Activated gamma-delta T cell treated with anti-CD3 and anti-CD28 coated beads, Interleukin-2, amount 50 U/mL, for 16 hours (primary cell): ENCODE results near the gene ORM2.

ENCODE experiments used
- DNase-seq: peaks from one replicate; pipeline ENCODE4 v3.0.0-alpha.2; 2020; ENCODE audit warnings: low read depth

The ORM2 gene

DNA sequence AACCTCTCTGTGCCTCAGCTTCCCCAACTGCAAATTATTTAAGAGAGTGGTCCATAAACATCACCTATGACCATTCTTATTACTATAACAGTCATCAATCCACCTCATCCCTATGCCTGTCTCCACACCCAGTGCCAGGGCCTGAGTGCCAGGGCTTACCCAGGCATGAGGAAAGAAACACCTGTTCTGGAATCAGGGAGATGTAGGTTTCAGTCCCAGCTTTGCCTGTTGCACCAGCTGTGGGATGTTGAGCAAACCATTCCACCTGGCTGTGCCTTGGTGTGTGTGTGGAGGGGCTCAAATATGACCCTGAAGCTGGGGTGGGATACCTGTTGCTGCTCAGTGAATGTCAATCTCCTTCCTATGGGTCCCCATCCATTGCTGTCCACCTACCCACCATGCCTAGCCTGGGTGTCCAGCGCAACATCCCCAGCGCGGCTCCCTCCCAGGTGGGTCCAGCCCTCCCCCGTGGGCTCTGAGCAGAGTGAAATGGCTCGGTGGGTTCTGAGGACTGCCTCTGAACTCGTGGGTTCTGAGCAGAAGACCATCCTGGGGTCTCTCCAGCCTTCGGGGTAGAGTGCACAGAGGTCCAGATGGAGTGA lies 41.8 kb downstream of the ORM2 start:
- DNase-seq, result no peak

- no peak for DNase-seq
Observed at GRCh38 chr9:114371973-114372917, 42.6 kb downstream of the ORM2 start.

- DNase-seq, result peak; percentile 76
Observed at GRCh38 chr9:114372921-114373448, 43.3 kb downstream of the ORM2 start.

- DNase-seq, result no peak
Observed at GRCh38 chr9:114373960-114374730, 44.5 kb downstream of the ORM2 start.

DNA sequence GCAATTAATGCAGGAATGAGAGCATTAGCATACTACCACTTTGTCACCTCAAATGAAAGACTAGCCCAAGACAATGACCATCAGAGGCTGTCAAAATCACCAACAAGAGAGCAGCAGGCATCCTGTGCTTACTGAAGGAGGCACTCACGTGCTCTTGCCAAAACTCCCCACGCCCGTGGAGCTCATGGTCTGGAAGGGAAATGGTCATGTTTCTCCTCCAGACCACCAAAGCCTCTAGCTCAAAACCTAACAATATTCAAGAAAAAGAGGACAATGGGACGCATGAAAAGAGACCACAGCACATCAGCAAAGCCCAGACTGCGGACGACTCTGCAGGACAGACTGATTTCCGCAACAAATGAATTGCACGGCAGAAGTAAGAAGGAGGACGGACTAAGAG lies 45.3 kb downstream of the ORM2 start:
- DNase-seq, result no peak

DNA sequence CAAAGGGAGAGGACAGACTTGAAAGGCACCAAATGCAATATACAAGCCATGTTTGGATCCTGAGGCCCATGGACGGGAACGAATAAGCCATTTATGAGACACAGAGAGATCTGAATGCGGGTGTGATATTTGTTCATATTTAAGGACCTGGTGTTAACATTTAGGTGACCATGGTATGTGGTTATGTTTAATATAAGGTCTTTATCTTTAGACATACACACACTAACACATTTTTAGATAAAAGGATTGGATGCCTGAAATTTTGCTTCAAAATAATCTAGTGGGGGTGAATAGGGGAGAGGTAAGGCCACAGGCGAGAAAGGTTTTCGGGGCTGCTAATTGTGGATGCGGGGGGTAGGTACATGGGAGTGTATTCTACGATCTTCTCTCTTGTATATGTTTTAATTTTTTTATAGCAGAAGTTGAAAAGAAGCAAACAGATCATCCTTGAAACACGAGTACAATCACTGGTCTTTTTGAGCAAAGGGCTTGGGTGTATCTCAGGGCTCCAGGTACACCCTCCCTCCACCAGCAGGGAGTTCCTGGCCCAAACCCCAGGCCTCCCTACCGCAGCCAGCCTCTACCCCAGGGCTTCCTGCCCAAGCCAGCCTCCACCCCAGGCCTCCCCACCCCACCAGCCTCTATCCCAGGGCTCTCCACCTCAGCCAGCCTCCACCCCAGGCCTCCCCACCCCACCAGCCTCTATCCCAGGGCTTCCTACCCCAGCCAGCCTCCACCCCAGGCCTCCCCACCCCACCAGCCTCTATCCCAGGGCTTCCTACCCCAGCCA lies 45.9 kb downstream of the ORM2 start:
- DNase-seq, result no peak

- DNase-seq, result no peak
Observed at GRCh38 chr9:114376586-114377445, 47.1 kb downstream of the ORM2 start.

DNA sequence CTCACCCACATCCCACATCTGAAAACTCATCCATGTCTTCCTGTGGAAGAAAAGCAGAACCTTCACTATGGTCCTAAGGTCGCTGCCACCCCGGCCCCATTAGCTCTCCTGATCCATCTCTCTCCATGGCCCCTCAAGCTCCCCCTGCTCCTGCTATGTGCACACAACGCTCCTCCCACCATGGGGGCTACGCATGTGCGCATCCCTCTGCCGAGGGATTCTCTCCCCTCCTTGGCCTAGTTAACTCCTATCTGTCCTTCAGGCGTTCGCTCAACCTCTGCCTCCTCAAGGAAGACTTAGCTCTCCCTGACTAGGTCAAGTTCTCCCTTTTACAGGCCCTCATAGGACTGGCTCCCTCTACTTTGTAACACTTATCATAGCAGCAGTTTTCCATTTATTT lies 48.3 kb downstream of the ORM2 start:
- no peak for DNase-seq

DNA sequence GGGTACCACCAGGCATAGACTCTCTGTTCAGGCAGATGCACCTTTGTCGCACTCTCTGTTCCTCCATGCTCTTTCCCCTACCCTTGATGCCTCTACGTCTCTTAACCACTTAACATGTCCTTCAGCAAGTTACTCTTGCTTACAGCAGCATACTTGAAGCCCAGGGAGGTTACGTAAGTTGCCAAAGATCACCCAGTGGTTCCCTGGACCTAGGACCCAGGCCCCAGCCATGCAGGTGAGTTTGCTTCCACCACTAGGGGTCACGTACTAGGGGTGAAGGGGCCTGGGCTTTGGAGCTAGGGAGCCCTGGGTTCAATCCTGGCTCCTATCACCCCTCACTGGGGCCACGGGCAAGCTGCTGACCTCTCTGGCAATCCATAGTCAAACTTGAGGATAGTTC lies 49.2 kb downstream of the ORM2 start:
- no peak for DNase-seq
